NCI-H345 treated with DMSO at 0.1 percent for 48 hours (cell line): Measurements from ENCODE around the gene IFNLR1.

Experiments
- DNase-seq: peaks from one replicate; lab custom pipeline; 2025; ENCODE audit not compliant: unreplicated experiment; lab: John Stamatoyannopoulos, UW

The IFNLR1 gene

GRCh38 chr1:24206083-24206464, 19.0 kb upstream of the IFNLR1 start:
- DNase-seq: no peak

- no peak for DNase-seq
Observed at GRCh38 chr1:24205345-24206082, 18.4 kb upstream of the IFNLR1 start.

- DNase-seq: no peak
Observed at GRCh38 chr1:24204116-24204515, 17.0 kb upstream of the IFNLR1 start.

- DNase-seq: no peak
Observed at GRCh38 chr1:24203404-24203803, 16.3 kb upstream of the IFNLR1 start.

- DNase-seq: no peak
Observed at GRCh38 chr1:24202987-24203386, 15.9 kb upstream of the IFNLR1 start.

- DNase-seq: no peak
Observed at GRCh38 chr1:24202556-24202955, 15.5 kb upstream of the IFNLR1 start.

- DNase-seq: peak; percentile 21
Observed at GRCh38 chr1:24201941-24202440, 14.9 kb upstream of the IFNLR1 start.

- DNase-seq: peak; percentile 44
Observed at GRCh38 chr1:24199291-24199900, 12.3 kb upstream of the IFNLR1 start.

- DNase-seq: no peak
Observed at GRCh38 chr1:24198766-24199165, 11.7 kb upstream of the IFNLR1 start.

- DNase-seq: no peak
Observed at GRCh38 chr1:24195874-24196273, 8.8 kb upstream of the IFNLR1 start.

GRCh38 chr1:24195136-24195535, 8.0 kb upstream of the IFNLR1 start:
- DNase-seq: no peak

- no peak for DNase-seq
Observed at GRCh38 chr1:24193046-24193445, 6.0 kb upstream of the IFNLR1 start.

- no peak for DNase-seq
Observed at GRCh38 chr1:24191860-24192259, 4.8 kb upstream of the IFNLR1 start.

- DNase-seq: no peak
Observed at GRCh38 chr1:24190983-24191461, 3.9 kb upstream of the IFNLR1 start.

GRCh38 chr1:24189528-24189927, 2.4 kb upstream of the IFNLR1 start:
- DNase-seq: no peak

GRCh38 chr1:24186711-24186992, 437 bp downstream of the IFNLR1 start:
- DNase-seq: no peak

GRCh38 chr1:24186031-24186710, 918 bp downstream of the IFNLR1 start:
- no peak for DNase-seq

- DNase-seq: no peak
Observed at GRCh38 chr1:24185076-24185475, 2.0 kb downstream of the IFNLR1 start.

- no peak for DNase-seq
Observed at GRCh38 chr1:24182061-24182460, 5.0 kb downstream of the IFNLR1 start.

- no peak for DNase-seq
Observed at GRCh38 chr1:24181619-24182018, 5.5 kb downstream of the IFNLR1 start.

GRCh38 chr1:24180676-24181075, 6.4 kb downstream of the IFNLR1 start:
- DNase-seq: no peak

- DNase-seq: no peak
Observed at GRCh38 chr1:24179251-24179840, 7.7 kb downstream of the IFNLR1 start.
